ENCODE measurements around the gene GRN. TPM values are rescaled to one million over a fixed set of nuclear protein-coding genes. Genes with fewer than 3 reads are reported as not detected.
A peak's percentile ranks its signal among the peaks of the same experiment; 100 is the strongest.

The GRN gene
- total and polyA plus RNA-seq, 2 of the 13 experiments (the other 11 are each of a cell fraction or from before 2014, with no cell fraction given) = 86.6 to 143 TPM

DNA sequence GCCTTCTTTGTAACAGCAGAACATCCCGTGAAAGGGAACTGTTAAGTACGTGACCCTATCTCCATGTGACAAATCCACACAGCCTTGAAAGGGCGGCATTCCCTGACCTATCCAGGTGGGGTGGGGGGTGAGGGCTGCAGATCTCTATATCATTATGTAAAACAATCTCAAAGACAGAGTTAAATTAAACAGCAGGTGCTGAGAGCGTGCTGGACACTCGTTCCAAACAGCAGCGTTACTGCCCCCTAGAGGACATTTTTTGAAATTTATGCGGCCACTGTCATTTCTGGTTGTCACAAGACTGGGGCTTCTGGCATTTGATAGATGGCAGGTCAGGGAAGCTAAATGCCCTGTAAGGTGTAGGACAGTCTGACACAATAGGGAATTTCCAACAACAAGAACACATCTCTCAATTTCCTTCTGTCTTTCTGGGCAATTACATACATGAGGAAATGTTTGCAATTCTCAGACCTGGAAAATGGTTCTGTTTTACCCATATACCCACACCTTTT lies 13.8 kb upstream of the GRN start (continued):
- TF ChIP-seq RBAK (CRISPR knock-in tag; IDR thresholded peaks at IDR 0.05) = peak; percentile 80; the same call in 1 of the 2 replicates
- 0 out of 2 replicates have a peak, but pooled peaks have one; percentile 37 for TF ChIP-seq MEIS2 (CRISPR knock-in tag; IDR thresholded peaks at IDR 0.05)
- TF ChIP-seq ZNF317 (CRISPR knock-in tag; IDR thresholded peaks at IDR 0.05) = no peak; the same call in 1 of the 2 replicates
- no peak for TF ChIP-seq NFE2 (CRISPR knock-in tag; IDR thresholded peaks at IDR 0.05)
- no peak for TF ChIP-seq NFKBIZ (CRISPR knock-in tag; IDR thresholded peaks at IDR 0.05)
- 0 out of 4 replicates have a peak, but pooled peaks of 1 of the 2 experiments have one; percentile 41 for TF ChIP-seq KLF16 (CRISPR knock-in tag; IDR thresholded peaks at IDR 0.05)
- no peak for TF ChIP-seq ELF1 (CRISPR knock-in tag; IDR thresholded peaks at IDR 0.05)
- TF ChIP-seq, protein P1, sequence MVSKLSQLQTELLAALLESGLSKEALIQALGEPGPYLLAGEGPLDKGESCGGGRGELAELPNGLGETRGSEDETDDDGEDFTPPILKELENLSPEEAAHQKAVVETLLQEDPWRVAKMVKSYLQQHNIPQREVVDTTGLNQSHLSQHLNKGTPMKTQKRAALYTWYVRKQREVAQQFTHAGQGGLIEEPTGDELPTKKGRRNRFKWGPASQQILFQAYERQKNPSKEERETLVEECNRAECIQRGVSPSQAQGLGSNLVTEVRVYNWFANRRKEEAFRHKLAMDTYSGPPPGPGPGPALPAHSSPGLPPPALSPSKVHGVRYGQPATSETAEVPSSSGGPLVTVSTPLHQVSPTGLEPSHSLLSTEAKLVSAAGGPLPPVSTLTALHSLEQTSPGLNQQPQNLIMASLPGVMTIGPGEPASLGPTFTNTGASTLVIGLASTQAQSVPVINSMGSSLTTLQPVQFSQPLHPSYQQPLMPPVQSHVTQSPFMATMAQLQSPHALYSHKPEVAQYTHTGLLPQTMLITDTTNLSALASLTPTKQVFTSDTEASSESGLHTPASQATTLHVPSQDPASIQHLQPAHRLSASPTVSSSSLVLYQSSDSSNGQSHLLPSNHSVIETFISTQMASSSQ (IDR thresholded peaks at IDR 0.05; ENCODE audit: low read depth) = no peak
- TF ChIP-seq, protein P1 (CRISPR knock-in tag; IDR thresholded peaks at IDR 0.05; ENCODE audit: borderline replicate concordance) = no peak
- TF ChIP-seq ARNTL (CRISPR knock-in tag; IDR thresholded peaks at IDR 0.05) = no peak
- TF ChIP-seq PAX8 (CRISPR knock-in tag; IDR thresholded peaks at IDR 0.05; ENCODE audit: borderline replicate concordance) = no peak
- no peak for TF ChIP-seq ZNF7 (CRISPR knock-in tag; IDR thresholded peaks at IDR 0.05)
- TF ChIP-seq, protein P2, sequence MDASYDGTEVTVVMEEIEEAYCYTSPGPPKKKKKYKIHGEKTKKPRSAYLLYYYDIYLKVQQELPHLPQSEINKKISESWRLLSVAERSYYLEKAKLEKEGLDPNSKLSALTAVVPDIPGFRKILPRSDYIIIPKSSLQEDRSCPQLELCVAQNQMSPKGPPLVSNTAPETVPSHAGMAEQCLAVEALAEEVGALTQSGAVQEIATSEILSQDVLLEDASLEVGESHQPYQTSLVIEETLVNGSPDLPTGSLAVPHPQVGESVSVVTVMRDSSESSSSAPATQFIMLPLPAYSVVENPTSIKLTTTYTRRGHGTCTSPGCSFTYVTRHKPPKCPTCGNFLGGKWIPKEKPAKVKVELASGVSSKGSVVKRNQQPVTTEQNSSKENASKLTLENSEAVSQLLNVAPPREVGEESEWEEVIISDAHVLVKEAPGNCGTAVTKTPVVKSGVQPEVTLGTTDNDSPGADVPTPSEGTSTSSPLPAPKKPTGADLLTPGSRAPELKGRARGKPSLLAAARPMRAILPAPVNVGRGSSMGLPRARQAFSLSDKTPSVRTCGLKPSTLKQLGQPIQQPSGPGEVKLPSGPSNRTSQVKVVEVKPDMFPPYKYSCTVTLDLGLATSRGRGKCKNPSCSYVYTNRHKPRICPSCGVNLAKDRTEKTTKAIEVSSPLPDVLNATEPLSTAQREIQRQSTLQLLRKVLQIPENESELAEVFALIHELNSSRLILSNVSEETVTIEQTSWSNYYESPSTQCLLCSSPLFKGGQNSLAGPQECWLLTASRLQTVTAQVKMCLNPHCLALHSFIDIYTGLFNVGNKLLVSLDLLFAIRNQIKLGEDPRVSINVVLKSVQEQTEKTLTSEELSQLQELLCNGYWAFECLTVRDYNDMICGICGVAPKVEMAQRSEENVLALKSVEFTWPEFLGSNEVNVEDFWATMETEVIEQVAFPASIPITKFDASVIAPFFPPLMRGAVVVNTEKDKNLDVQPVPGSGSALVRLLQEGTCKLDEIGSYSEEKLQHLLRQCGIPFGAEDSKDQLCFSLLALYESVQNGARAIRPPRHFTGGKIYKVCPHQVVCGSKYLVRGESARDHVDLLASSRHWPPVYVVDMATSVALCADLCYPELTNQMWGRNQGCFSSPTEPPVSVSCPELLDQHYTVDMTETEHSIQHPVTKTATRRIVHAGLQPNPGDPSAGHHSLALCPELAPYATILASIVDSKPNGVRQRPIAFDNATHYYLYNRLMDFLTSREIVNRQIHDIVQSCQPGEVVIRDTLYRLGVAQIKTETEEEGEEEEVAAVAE (CRISPR knock-in tag; IDR thresholded peaks at IDR 0.05; ENCODE audit: borderline replicate concordance) = no peak
- TF ChIP-seq ZNF138 (CRISPR knock-in tag; IDR thresholded peaks at IDR 0.05; ENCODE audit: low read depth) = no peak
- TF ChIP-seq ZKSCAN5 (CRISPR knock-in tag; IDR thresholded peaks at IDR 0.05) = no peak
- no peak for TF ChIP-seq NCOA2 (CRISPR knock-in tag; IDR thresholded peaks at IDR 0.05)
- TF ChIP-seq, protein P3, sequence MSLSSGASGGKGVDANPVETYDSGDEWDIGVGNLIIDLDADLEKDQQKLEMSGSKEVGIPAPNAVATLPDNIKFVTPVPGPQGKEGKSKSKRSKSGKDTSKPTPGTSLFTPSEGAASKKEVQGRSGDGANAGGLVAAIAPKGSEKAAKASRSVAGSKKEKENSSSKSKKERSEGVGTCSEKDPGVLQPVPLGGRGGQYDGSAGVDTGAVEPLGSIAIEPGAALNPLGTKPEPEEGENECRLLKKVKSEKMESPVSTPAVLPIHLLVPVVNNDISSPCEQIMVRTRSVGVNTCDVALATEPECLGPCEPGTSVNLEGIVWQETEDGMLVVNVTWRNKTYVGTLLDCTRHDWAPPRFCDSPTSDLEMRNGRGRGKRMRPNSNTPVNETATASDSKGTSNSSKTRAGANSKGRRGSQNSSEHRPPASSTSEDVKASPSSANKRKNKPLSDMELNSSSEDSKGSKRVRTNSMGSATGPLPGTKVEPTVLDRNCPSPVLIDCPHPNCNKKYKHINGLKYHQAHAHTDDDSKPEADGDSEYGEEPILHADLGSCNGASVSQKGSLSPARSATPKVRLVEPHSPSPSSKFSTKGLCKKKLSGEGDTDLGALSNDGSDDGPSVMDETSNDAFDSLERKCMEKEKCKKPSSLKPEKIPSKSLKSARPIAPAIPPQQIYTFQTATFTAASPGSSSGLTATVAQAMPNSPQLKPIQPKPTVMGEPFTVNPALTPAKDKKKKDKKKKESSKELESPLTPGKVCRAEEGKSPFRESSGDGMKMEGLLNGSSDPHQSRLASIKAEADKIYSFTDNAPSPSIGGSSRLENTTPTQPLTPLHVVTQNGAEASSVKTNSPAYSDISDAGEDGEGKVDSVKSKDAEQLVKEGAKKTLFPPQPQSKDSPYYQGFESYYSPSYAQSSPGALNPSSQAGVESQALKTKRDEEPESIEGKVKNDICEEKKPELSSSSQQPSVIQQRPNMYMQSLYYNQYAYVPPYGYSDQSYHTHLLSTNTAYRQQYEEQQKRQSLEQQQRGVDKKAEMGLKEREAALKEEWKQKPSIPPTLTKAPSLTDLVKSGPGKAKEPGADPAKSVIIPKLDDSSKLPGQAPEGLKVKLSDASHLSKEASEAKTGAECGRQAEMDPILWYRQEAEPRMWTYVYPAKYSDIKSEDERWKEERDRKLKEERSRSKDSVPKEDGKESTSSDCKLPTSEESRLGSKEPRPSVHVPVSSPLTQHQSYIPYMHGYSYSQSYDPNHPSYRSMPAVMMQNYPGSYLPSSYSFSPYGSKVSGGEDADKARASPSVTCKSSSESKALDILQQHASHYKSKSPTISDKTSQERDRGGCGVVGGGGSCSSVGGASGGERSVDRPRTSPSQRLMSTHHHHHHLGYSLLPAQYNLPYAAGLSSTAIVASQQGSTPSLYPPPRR (CRISPR knock-in tag; IDR thresholded peaks at IDR 0.05; ENCODE audit: borderline replicate concordance) = no peak
- TF ChIP-seq ZNF225 (CRISPR knock-in tag; IDR thresholded peaks at IDR 0.05) = no peak
